Activated T-helper 1 cell treated with anti-CD3 and anti-CD28 coated beads, Interleukin-12 subunit alpha, Interleukin-12 subunit beta, Interleukin-2, Interleukin-4 antibody, amounts not matched to agents 30 ng/mL and 10 ng/mL and 1 ng/mL, durations not matched to agents 14 hours and 24 hours and 36 hours (primary cell): ENCODE results near the gene NCAM2. TPM values are rescaled to one million over a fixed set of nuclear protein-coding genes. Genes with fewer than 3 reads are reported as not detected.

Experiments
- DNase-seq: peaks from one replicate; pipeline ENCODE4 v3.0.0; 2021; ENCODE audit warnings: low spot score
- H3K27ac Mint-ChIP-seq: one replicate; pipeline ENCODE4 v1.8.0; 2021; ENCODE audit warnings: mild to moderate bottlenecking, mixed read lengths
- H3K27me3 Mint-ChIP-seq: one replicate; pipeline ENCODE4 v1.8.0; 2022; ENCODE audit warnings: mild to moderate bottlenecking, moderate library complexity, mixed read lengths; ENCODE audit not compliant: insufficient read depth
- H3K36me3 Mint-ChIP-seq: one replicate; pipeline ENCODE4 v1.8.0; 2021; ENCODE audit warnings: low read depth, mixed read lengths
- H3K4me1 Mint-ChIP-seq: one replicate; pipeline ENCODE4 v1.8.0; 2021; ENCODE audit warnings: low read depth, mixed read lengths
- H3K4me3 Mint-ChIP-seq: one replicate; pipeline ENCODE4 v1.8.0; 2021; ENCODE audit warnings: mild to moderate bottlenecking, moderate library complexity, mixed read lengths
- H3K9me3 Mint-ChIP-seq: one replicate; pipeline ENCODE4 v1.8.0; 2021; ENCODE audit warnings: mixed read lengths
- intact Hi-C: fragments of 100-400 bp; cut with micrococcal nuclease; formaldehyde crosslinking; loops from one replicate; pipeline ENCODE4 v1.15.1; 2024
- total RNA-seq: library from RNA; stranded (reverse); gene quantifications from 2 replicates; pipeline ENCODE4 v1.2.3, GENCODE V29; 2022

The NCAM2 gene
- total RNA-seq, 1 donor from 2014 or later, result not detected

- no peak for DNase-seq
- no peaks in the 10 kb centered on the region for H3K27me3 Mint-ChIP-seq
- intact Hi-C loops, result no loop called here
- H3K4me3 Mint-ChIP-seq, result no peak overlapping the region
- no peak overlapping the region for H3K27ac Mint-ChIP-seq
- no peaks in the 10 kb centered on the region for H3K4me1 Mint-ChIP-seq
- no peaks in the 10 kb centered on the region for H3K9me3 Mint-ChIP-seq
- H3K36me3 Mint-ChIP-seq, result no peaks in the 10 kb centered on the region
Observed at GRCh38 chr21:21286170-21286798, 288.1 kb downstream of the NCAM2 start.

DNA sequence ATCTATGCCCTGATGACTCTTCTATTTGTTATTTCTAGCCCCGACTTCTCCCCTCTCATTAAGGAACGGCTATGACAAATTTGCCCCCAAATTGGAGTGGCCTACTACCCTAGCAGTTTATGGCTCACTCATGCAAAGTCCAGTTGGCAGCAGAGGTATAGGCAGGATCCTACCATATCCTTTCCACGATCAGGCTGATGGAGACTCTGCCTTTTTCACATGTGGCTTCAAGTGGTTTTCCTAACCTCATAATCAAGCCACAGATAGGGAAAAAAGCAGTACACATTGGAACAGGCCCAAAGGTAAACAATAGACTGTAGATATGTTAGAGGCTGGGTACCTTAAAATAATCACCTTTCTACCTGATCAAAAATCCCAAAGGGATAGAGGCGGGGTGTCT lies 292.5 kb downstream of the NCAM2 start:
- H3K4me3 Mint-ChIP-seq, result no peak overlapping the region
- no peak overlapping the region for H3K27ac Mint-ChIP-seq
- intact Hi-C loops, result no loop called here
- H3K4me1 Mint-ChIP-seq, result no peaks in the 10 kb centered on the region
- no peak for DNase-seq
- H3K36me3 Mint-ChIP-seq, result no peaks in the 10 kb centered on the region
- no peaks in the 10 kb centered on the region for H3K27me3 Mint-ChIP-seq
- H3K9me3 Mint-ChIP-seq, result peaks cover 5% of the 10 kb centered on the region

GRCh38 chr21:21291883-21292569 lies 293.8 kb downstream of the NCAM2 start:
- intact Hi-C loops, result no loop called here
- no peak overlapping the region for H3K4me3 Mint-ChIP-seq
- no peaks in the 10 kb centered on the region for H3K36me3 Mint-ChIP-seq
- H3K4me1 Mint-ChIP-seq, result no peaks in the 10 kb centered on the region
- no peaks in the 10 kb centered on the region for H3K27me3 Mint-ChIP-seq
- H3K9me3 Mint-ChIP-seq, result peaks cover 5% of the 10 kb centered on the region
- DNase-seq, result no peak
- no peak overlapping the region for H3K27ac Mint-ChIP-seq

DNA sequence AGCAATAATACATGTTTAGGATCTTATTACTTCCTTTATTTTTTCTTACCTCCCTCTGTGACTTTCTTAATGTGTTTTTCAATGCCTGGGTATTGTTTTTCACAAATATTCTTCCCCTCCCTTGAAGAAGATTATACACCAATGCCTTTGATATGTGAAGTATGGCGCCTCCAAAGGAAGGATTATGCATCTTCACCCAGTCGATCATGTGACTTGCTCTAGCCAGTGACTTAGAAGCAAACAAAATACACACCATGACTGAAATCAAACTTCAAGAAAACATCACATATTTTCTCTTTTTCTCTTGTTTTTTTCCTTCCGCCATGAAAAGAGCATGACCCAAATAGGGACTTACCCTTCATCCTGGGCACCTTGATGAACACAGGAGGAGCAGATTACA lies 297.1 kb downstream of the NCAM2 start:
- Mint-ChIP-seq H3K36me3 (no peaks in the 10 kb centered on the region), H3K9me3 (peaks cover 5% of the 10 kb centered on the region), H3K27ac (no peak overlapping the region), H3K4me3 (no peak overlapping the region), H3K4me1 (no peaks in the 10 kb centered on the region), H3K27me3 (no peaks in the 10 kb centered on the region)
- DNase-seq, result no peak
- intact Hi-C loops, result loop anchor here (1.0 kb wide), 1 partner anchor 131 kb away; no protein-coding TSS in a partner anchor

GRCh38 chr21:21297211-21297610 lies 299.0 kb downstream of the NCAM2 start:
- Mint-ChIP-seq H3K4me1 (no peaks in the 10 kb centered on the region), H3K9me3 (peaks cover 5% of the 10 kb centered on the region), H3K27ac (no peak overlapping the region), H3K36me3 (no peaks in the 10 kb centered on the region), H3K4me3 (no peak overlapping the region), H3K27me3 (no peaks in the 10 kb centered on the region)
- intact Hi-C loops, result no loop called here
- DNase-seq, result no peak

DNA sequence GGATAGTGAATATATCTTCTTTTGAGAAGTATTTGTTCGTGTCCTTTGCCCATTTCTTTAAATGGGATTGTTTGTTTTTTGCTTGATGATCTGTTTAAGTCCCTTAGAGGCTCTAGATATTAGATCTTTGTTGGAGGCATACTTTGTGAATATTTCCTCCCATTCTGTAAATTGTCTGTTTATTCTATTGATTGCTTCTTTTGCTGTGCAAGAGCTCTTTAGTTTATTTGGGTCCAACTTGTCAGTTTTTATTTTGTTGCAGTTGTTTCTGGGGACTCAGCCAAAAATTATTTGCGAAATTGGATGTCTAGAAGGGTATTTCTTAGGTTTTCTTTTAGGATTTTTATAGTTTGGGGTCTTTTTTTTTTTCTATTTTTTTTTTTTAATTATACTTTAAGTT lies 302.8 kb downstream of the NCAM2 start:
- no peaks in the 10 kb centered on the region for H3K36me3 Mint-ChIP-seq
- intact Hi-C loops, result no loop called here

GRCh38 chr21:21309510-21309909 lies 311.3 kb downstream of the NCAM2 start:
- no peak overlapping the region for H3K27ac Mint-ChIP-seq
- no peaks in the 10 kb centered on the region for H3K27me3 Mint-ChIP-seq

More for the DNA sequence above, 302.8 kb downstream of the NCAM2 start:
- H3K9me3 Mint-ChIP-seq, result no peaks in the 10 kb centered on the region
- no peak for DNase-seq
- H3K4me1 Mint-ChIP-seq, result no peaks in the 10 kb centered on the region
- no peak overlapping the region for H3K4me3 Mint-ChIP-seq
- H3K27me3 Mint-ChIP-seq, result no peaks in the 10 kb centered on the region
- no peak overlapping the region for H3K27ac Mint-ChIP-seq

DNA sequence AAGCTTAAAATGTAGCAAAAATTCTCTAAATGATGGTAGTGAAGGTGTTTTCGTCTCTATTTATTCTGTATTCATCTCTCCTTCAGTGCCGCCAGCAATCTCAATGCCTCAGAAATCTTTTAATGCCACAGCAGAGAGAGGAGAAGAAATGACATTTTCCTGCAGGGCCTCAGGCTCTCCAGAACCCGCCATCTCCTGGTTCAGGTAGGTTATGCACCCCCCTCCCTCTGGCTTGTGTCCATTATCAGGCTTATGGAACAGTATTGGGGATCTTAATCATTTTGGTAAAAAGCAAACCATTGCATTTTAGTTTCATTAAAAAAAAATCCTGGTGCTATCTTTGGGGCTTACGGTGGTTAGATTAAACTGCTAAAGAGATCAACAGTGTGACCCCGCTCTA lies 326.1 kb downstream of the NCAM2 start:
- Mint-ChIP-seq H3K4me1 (no peaks in the 10 kb centered on the region), H3K9me3 (peaks cover 3% of the 10 kb centered on the region), H3K27me3 (no peaks in the 10 kb centered on the region), H3K27ac (no peak overlapping the region), H3K4me3 (no peak overlapping the region), H3K36me3 (no peaks in the 10 kb centered on the region)
- no peak for DNase-seq
- intact Hi-C loops, result no loop called here

More at GRCh38 chr21:21309510-21309909, 311.3 kb downstream of the NCAM2 start:
- intact Hi-C loops, result no loop called here
- DNase-seq, result no peak
- H3K4me1 Mint-ChIP-seq, result no peaks in the 10 kb centered on the region
- H3K9me3 Mint-ChIP-seq, result no peaks in the 10 kb centered on the region
- H3K4me3 Mint-ChIP-seq, result no peak overlapping the region
- H3K36me3 Mint-ChIP-seq, result no peaks in the 10 kb centered on the region

- peaks cover 3% of the 10 kb centered on the region for H3K9me3 Mint-ChIP-seq
- H3K36me3 Mint-ChIP-seq, result no peaks in the 10 kb centered on the region
- H3K27me3 Mint-ChIP-seq, result no peaks in the 10 kb centered on the region
- intact Hi-C loops, result no loop called here
- H3K4me1 Mint-ChIP-seq, result no peaks in the 10 kb centered on the region
- no peak for DNase-seq
- H3K4me3 Mint-ChIP-seq, result no peak overlapping the region
- no peak overlapping the region for H3K27ac Mint-ChIP-seq
Observed at GRCh38 chr21:21332492-21332891, 334.3 kb downstream of the NCAM2 start.

- Mint-ChIP-seq H3K27ac (no peak overlapping the region), H3K27me3 (no peaks in the 10 kb centered on the region), H3K36me3 (no peaks in the 10 kb centered on the region), H3K4me1 (no peaks in the 10 kb centered on the region), H3K9me3 (peaks cover 12% of the 10 kb centered on the region), H3K4me3 (no peak overlapping the region)
- intact Hi-C loops, result no loop called here
- no peak for DNase-seq
Observed at GRCh38 chr21:21341041-21341440, 342.8 kb downstream of the NCAM2 start.

DNA sequence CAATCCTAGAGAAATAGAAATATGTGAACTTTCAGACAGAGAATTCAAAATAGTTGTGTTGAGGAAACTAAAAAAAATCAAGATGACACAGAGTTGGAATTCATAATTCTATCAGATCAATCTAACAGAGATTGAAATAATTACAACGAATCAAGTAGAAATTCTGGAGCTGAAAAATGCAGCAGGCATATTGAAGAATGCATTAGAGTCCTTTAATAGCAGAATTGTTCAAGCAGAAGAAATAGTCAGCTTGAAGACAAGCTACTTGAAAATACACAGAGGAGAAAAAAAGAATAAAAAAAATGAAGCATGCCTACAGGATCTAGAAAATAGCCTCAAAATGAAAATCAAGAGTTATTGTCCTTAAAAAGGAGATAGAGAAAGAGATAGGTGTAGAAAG lies 347.1 kb downstream of the NCAM2 start:
- Mint-ChIP-seq H3K4me3 (no peak overlapping the region), H3K9me3 (peaks cover 19% of the 10 kb centered on the region), H3K27ac (no peak overlapping the region), H3K27me3 (no peaks in the 10 kb centered on the region), H3K4me1 (no peaks in the 10 kb centered on the region), H3K36me3 (no peaks in the 10 kb centered on the region)
- intact Hi-C loops, result no loop called here
- no peak for DNase-seq

DNA sequence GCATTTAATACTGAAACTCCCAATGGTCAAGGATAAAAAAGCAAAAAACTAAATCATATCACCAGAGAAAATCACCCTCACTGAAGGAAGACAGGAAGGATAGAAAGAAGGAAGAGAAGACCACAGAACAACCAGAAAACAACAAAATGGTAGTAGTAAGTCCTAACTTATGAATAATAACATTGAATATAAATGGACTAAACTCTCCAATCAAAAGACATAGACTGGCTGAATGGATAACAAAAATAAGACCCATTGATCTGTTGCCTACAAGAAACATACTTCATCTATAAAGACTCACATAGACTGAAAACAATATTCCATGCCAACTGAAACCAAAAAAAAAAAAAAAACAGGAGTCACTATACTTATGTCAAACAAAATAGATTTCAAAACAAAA lies 347.7 kb downstream of the NCAM2 start:
- intact Hi-C loops, result no loop called here
- DNase-seq, result no peak
- H3K4me1 Mint-ChIP-seq, result no peaks in the 10 kb centered on the region
- no peaks in the 10 kb centered on the region for H3K27me3 Mint-ChIP-seq
- H3K36me3 Mint-ChIP-seq, result no peaks in the 10 kb centered on the region
- no peak overlapping the region for H3K4me3 Mint-ChIP-seq
- peaks cover 19% of the 10 kb centered on the region for H3K9me3 Mint-ChIP-seq
- no peak overlapping the region for H3K27ac Mint-ChIP-seq

- Mint-ChIP-seq H3K27me3 (no peaks in the 10 kb centered on the region), H3K27ac (no peak overlapping the region), H3K4me1 (no peaks in the 10 kb centered on the region), H3K36me3 (no peaks in the 10 kb centered on the region), H3K4me3 (no peak overlapping the region), H3K9me3 (no peaks in the 10 kb centered on the region)
- DNase-seq, result no peak
- intact Hi-C loops, result no loop called here
Observed at GRCh38 chr21:21366277-21366676, 368.1 kb downstream of the NCAM2 start.
